Measurements from ENCODE around the gene FEN1. TPM values are rescaled to one million over a fixed set of nuclear protein-coding genes. Genes with fewer than 3 reads are reported as not detected.
A peak's percentile ranks its signal among the peaks of the same experiment; 100 is the strongest.

The FEN1 gene
- 13.5 and 30.7 TPM in 2 replicates for total RNA-seq
- polyA plus RNA-seq: 13.2 and 39.2 TPM in 2 replicates

- Histone ChIP-seq H3K4me1 (ENCODE audit: low read depth) (peaks cover 11% of the 10 kb centered on the region), H3K9me3 (ENCODE audit: low read depth) (no peaks in the 10 kb centered on the region), H3K27me3 (no peaks in the 10 kb centered on the region), H3K36me3 (peaks cover 13% of the 10 kb centered on the region), H3K27ac (peak within 1 kb of the TSS; percentile 91), H3K4me3 (peak within 1 kb of the TSS; percentile 76)
- peak; percentile 92 to 94 for DNase-seq (ENCODE audit: low read depth in 1 of 2, low spot score in 1 of 2)
- TF ChIP-seq, protein P1, sequence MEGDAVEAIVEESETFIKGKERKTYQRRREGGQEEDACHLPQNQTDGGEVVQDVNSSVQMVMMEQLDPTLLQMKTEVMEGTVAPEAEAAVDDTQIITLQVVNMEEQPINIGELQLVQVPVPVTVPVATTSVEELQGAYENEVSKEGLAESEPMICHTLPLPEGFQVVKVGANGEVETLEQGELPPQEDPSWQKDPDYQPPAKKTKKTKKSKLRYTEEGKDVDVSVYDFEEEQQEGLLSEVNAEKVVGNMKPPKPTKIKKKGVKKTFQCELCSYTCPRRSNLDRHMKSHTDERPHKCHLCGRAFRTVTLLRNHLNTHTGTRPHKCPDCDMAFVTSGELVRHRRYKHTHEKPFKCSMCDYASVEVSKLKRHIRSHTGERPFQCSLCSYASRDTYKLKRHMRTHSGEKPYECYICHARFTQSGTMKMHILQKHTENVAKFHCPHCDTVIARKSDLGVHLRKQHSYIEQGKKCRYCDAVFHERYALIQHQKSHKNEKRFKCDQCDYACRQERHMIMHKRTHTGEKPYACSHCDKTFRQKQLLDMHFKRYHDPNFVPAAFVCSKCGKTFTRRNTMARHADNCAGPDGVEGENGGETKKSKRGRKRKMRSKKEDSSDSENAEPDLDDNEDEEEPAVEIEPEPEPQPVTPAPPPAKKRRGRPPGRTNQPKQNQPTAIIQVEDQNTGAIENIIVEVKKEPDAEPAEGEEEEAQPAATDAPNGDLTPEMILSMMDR (IDR thresholded peaks at IDR 0.05; ENCODE audit: low read depth, low read length): no peak
These were observed at the start of gene FEN1, which contains the start of gene TMEM258 for GRCh38 chr11:61792310-61793082. Gene FEN1 (plus strand): TSS chr11:61792911. CDS start chr11:61795362, 2,451 bp downstream. Gene TMEM258 (minus strand): TSS chr11:61792599. CDS start chr11:61792558, 41 bp downstream.

- no peak for DNase-seq (ENCODE audit: low read depth in 1 of 2, low spot score in 1 of 2)
- peaks cover 4% of the 10 kb centered on the region for H3K4me1 ChIP-seq (ENCODE audit: low read depth)
- H3K9me3 ChIP-seq (ENCODE audit: low read depth): no peaks in the 10 kb centered on the region
- no peak overlapping the region for H3K4me3 ChIP-seq
- H3K27me3 ChIP-seq: no peaks in the 10 kb centered on the region
- H3K36me3 ChIP-seq: no peaks in the 10 kb centered on the region
- no peak overlapping the region for H3K27ac ChIP-seq
- TF ChIP-seq, protein P1 (IDR thresholded peaks at IDR 0.05; ENCODE audit: low read depth, low read length): no peak
These were observed 49.1 kb upstream of the FEN1 start for GRCh38 chr11:61743486-61744095.

GRCh38 chr11:61744181-61744580 lies 48.5 kb upstream of the FEN1 start:
- H3K27me3 ChIP-seq: no peaks in the 10 kb centered on the region
- no peak overlapping the region for H3K27ac ChIP-seq
- H3K4me1 ChIP-seq (ENCODE audit: low read depth): peaks cover 4% of the 10 kb centered on the region
- TF ChIP-seq, protein P1 (IDR thresholded peaks at IDR 0.05; ENCODE audit: low read depth, low read length): no peak
- no peaks in the 10 kb centered on the region for H3K36me3 ChIP-seq
- no peaks in the 10 kb centered on the region for H3K9me3 ChIP-seq (ENCODE audit: low read depth)
- no peak for DNase-seq (ENCODE audit: low read depth in 1 of 2, low spot score in 1 of 2)
- H3K4me3 ChIP-seq: no peak overlapping the region

DNA sequence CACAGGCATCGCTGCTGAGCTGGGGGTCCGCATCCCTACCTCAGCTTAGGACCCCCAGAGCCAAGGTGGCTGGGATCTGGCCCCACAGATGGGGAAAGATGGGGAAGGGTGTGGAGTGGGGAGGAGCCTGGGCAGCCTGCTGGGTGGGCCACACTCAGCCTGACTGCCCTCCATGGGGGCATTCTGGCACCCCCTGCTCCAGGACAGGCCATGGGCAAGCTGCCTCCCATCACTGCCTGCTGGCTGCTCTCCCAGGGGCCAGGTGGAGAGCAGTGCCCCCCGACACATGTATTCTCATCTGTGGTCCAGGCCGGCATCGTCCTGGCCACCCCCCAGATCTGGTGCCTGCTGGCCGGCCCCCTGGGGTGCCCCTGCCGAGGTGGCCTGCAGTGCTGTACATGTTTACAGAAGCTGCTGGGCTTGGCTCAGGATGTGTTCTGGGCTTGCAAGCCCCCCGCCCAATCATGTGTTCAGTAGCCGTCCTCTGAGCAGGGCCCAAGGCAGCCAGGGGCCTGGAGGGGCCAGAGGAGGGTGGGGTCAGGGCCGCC lies 48.0 kb upstream of the FEN1 start:
- TF ChIP-seq, protein P1 (IDR thresholded peaks at IDR 0.05; ENCODE audit: low read depth, low read length): no peak
- Histone ChIP-seq H3K4me3 (no peak overlapping the region), H3K27ac (no peak overlapping the region), H3K9me3 (ENCODE audit: low read depth) (no peaks in the 10 kb centered on the region), H3K4me1 (ENCODE audit: low read depth) (peaks cover 6% of the 10 kb centered on the region), H3K27me3 (no peaks in the 10 kb centered on the region), H3K36me3 (no peaks in the 10 kb centered on the region)
- DNase-seq (ENCODE audit: low read depth in 1 of 2, low spot score in 1 of 2): no peak

DNA sequence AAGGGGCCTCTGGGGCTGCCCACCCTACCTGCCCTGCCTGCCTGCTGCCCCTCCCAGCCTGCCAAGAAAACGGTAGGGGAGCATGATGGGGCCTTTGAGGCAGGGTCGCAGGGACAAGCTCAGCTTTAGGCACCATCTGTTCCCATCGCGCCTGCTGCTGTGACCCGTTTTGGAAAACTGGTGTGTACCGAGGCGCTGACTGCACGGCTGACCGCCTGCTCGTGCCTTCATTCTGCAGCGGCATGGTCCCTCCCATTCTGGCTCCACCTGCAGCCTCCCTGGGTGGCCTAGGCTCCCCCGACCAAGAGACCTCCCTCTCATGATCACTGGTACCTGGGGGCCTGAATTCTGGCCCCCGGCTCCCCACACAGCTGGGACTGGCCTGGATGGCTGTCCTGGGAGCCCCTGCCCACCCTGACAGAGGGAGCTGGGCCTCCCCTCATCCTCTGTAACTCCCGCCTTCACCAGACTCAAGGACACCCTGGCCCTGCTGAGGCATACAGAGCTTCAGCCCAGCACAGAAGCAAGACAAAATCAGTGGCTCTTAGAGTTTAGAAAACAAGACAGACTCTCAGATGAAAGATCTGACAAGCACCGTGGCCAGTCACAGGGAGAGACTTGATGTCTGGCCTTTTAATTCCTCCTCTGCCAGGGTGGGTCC lies 46.8 kb upstream of the FEN1 start:
- TF ChIP-seq, protein P1 (IDR thresholded peaks at IDR 0.05; ENCODE audit: low read depth, low read length): no peak
- Histone ChIP-seq H3K4me1 (ENCODE audit: low read depth) (peaks cover 8% of the 10 kb centered on the region), H3K27ac (peak overlapping the region; percentile 26), H3K9me3 (ENCODE audit: low read depth) (no peaks in the 10 kb centered on the region), H3K27me3 (no peaks in the 10 kb centered on the region), H3K4me3 (no peak overlapping the region), H3K36me3 (no peaks in the 10 kb centered on the region)
- no peak for DNase-seq (ENCODE audit: low read depth in 1 of 2, low spot score in 1 of 2)

Data from cardiac muscle cell (in vitro differentiated cells and primary cell).